ENCODE data around the gene ANKRD16.
A peak's percentile ranks its signal among the peaks of the same experiment; 100 is the strongest.

Gene ANKRD16

GRCh38 chr10:5814110-5815107, 75.3 kb downstream of the ANKRD16 start:
- no peak for DNase-seq
- no peaks in the 10 kb centered on the region for H3K36me3 ChIP-seq (ENCODE audit: control insufficient read depth, insufficient read depth, low read length)

GRCh38 chr10:5813341-5814109, 76.2 kb downstream of the ANKRD16 start, which contains the start of gene GDI2:
TSS of gene GDI2 (minus strand) at chr10:5813434. CDS start at chr10:5813258, 176 bp downstream.
- Histone ChIP-seq H3K36me3 (ENCODE audit: control insufficient read depth, insufficient read depth, low read length) (no peaks in the 10 kb centered on the region), H3K9me3 (ENCODE audit: control insufficient read depth, low read length) (no peaks in the 10 kb centered on the region), H3K4me1 (ENCODE audit: control insufficient read depth, insufficient read depth, low read length, poor library complexity, severe bottlenecking) (peaks cover 22% of the 10 kb centered on the region), H3K27ac (ENCODE audit: insufficient read depth, low read length, poor library complexity, severe bottlenecking) (peak within 1 kb of the TSS; percentile 97), H3K4me3 (ENCODE audit: insufficient read depth, low read depth, low read length, poor library complexity, severe bottlenecking) (peak within 1 kb of the TSS; percentile 99), H3K27me3 (replicated peaks; ENCODE audit: control insufficient read depth, insufficient read depth, low read length, poor library complexity, severe bottlenecking) (no peaks in the 10 kb centered on the region)
- DNase-seq: peak; percentile 90 to 94 (median 94)

More at GRCh38 chr10:5814110-5815107, 75.3 kb downstream of the ANKRD16 start:
- peak overlapping the region; percentile 97 for H3K27ac ChIP-seq (ENCODE audit: insufficient read depth, low read length, poor library complexity, severe bottlenecking)
- H3K4me3 ChIP-seq (ENCODE audit: insufficient read depth, low read depth, low read length, poor library complexity, severe bottlenecking): peak overlapping the region; percentile 99
- H3K9me3 ChIP-seq (ENCODE audit: control insufficient read depth, low read length): no peaks in the 10 kb centered on the region
- H3K4me1 ChIP-seq (ENCODE audit: control insufficient read depth, insufficient read depth, low read length, poor library complexity, severe bottlenecking): peaks cover 19% of the 10 kb centered on the region
- H3K27me3 ChIP-seq (replicated peaks; ENCODE audit: control insufficient read depth, insufficient read depth, low read length, poor library complexity, severe bottlenecking): no peaks in the 10 kb centered on the region

GRCh38 chr10:5813091-5813340, 76.7 kb downstream of the ANKRD16 start:
- Histone ChIP-seq H3K4me1 (ENCODE audit: control insufficient read depth, insufficient read depth, low read length, poor library complexity, severe bottlenecking) (peaks cover 22% of the 10 kb centered on the region), H3K9me3 (ENCODE audit: control insufficient read depth, low read length) (no peaks in the 10 kb centered on the region), H3K27me3 (replicated peaks; ENCODE audit: control insufficient read depth, insufficient read depth, low read length, poor library complexity, severe bottlenecking) (no peaks in the 10 kb centered on the region), H3K36me3 (ENCODE audit: control insufficient read depth, insufficient read depth, low read length) (no peaks in the 10 kb centered on the region), H3K4me3 (ENCODE audit: insufficient read depth, low read depth, low read length, poor library complexity, severe bottlenecking) (peak overlapping the region; percentile 99), H3K27ac (ENCODE audit: insufficient read depth, low read length, poor library complexity, severe bottlenecking) (peak overlapping the region; percentile 97)
- DNase-seq: no peak

GRCh38 chr10:5812283-5813090, 77.2 kb downstream of the ANKRD16 start:
- Histone ChIP-seq H3K36me3 (ENCODE audit: control insufficient read depth, insufficient read depth, low read length) (no peaks in the 10 kb centered on the region), H3K4me1 (ENCODE audit: control insufficient read depth, insufficient read depth, low read length, poor library complexity, severe bottlenecking) (peaks cover 27% of the 10 kb centered on the region), H3K27ac (ENCODE audit: insufficient read depth, low read length, poor library complexity, severe bottlenecking) (peak overlapping the region; percentile 97), H3K4me3 (ENCODE audit: insufficient read depth, low read depth, low read length, poor library complexity, severe bottlenecking) (peak overlapping the region; percentile 99), H3K9me3 (ENCODE audit: control insufficient read depth, low read length) (no peaks in the 10 kb centered on the region), H3K27me3 (replicated peaks; ENCODE audit: control insufficient read depth, insufficient read depth, low read length, poor library complexity, severe bottlenecking) (no peaks in the 10 kb centered on the region)
- DNase-seq: peak; percentile 4 to 20 (median 9)
